Measurements from ENCODE around the gene SRSF11.

GRCh38 chr1:70211541-70211940 is 9.6 kb upstream of the SRSF11 start:
- TF ChIP-seq EZH2 (IDR thresholded peaks at IDR 0.05) (no peak), FOXP2 (optimal IDR thresholded peaks at IDR 0.05; ENCODE audit: control extremely low read depth, extremely low read length, insufficient read depth) (no peak), POLR2AphosphoS5 (IDR thresholded peaks at IDR 0.05; ENCODE audit: borderline replicate concordance, low read depth, low read length) (no peak)
